Karpas-422 (cell line): ENCODE data around the gene WDTC1. TPM values are rescaled to one million over a fixed set of nuclear protein-coding genes. Genes with fewer than 3 reads are reported as not detected.

Source experiments
- DNase-seq: peaks from one replicate; pipeline ENCODE4 v3.0.0-alpha.2; 2015
- H2AFZ ChIP-seq: fragments of 200-600 bp; sonication (generic); 2 replicates; pipeline ENCODE4 v1.6.1; 2014; ENCODE audit warnings: antibody characterized with exemption, low read length, mixed read lengths
- H3K27ac ChIP-seq: fragments of 200-600 bp; sonication (generic); 2 replicates; pipeline ENCODE4 v1.5.1; 2014; ENCODE audit warnings: mild to moderate bottlenecking, low read length, moderate library complexity
- H3K27me3 ChIP-seq: fragments of 200-600 bp; sonication (generic); 2 replicates; pipeline ENCODE4 v1.6.1; 2014; ENCODE audit warnings: low read length, mixed read lengths
- H3K36me3 ChIP-seq: fragments of 200-600 bp; sonication (generic); 2 replicates; pipeline ENCODE4 v1.6.1; 2014; ENCODE audit warnings: low read length, mixed read lengths; ENCODE audit not compliant: insufficient read depth
- H3K4me1 ChIP-seq: fragments of 200-600 bp; sonication (generic); 2 replicates; pipeline ENCODE4 v1.6.1; 2014; ENCODE audit warnings: mild to moderate bottlenecking, low read length, mixed read lengths
- H3K4me2 ChIP-seq: fragments of 200-600 bp; sonication (generic); 2 replicates; pipeline ENCODE4 v1.6.1; 2014; ENCODE audit warnings: low read length, low read depth, mild to moderate bottlenecking; ENCODE audit not compliant: poor library complexity, severe bottlenecking
- H3K4me3 ChIP-seq: fragments of 200-600 bp; sonication (generic); 2 replicates; pipeline ENCODE4 v1.5.1; 2014; ENCODE audit warnings: mild to moderate bottlenecking, antibody characterized with exemption, low read length, mixed read lengths
- H3K79me2 ChIP-seq: fragments of 200-600 bp; sonication (generic); 2 replicates; pipeline ENCODE4 v1.6.1; 2014; ENCODE audit warnings: mild to moderate bottlenecking, low read length, mixed read lengths
- H3K9ac ChIP-seq: fragments of 200-600 bp; sonication (generic); 2 replicates; pipeline ENCODE4 v1.6.0; 2014; ENCODE audit warnings: low read length
- H3K9me2 ChIP-seq: fragments of 200-600 bp; sonication (generic), shearing (Covaris generic); replicated peaks from 2 replicates; pipeline ENCODE4 v1.6.0; 2014; ENCODE audit warnings: mild to moderate bottlenecking, low read length, moderate library complexity; ENCODE audit not compliant: insufficient read depth
- H3K9me3 ChIP-seq: fragments of 300-700, 200-600 bp; sonication (generic); 2 replicates; pipeline ENCODE4 v1.6.1; 2014; ENCODE audit warnings: low read length, mixed read lengths
- H4K20me1 ChIP-seq: fragments of 200-600 bp; sonication (generic); 2 replicates; pipeline ENCODE4 v1.6.1; 2014; ENCODE audit warnings: mild to moderate bottlenecking, antibody characterized with exemption, low read length, low read depth; ENCODE audit not compliant: insufficient read depth
- total RNA-seq: library from RNA; depleted of rRNA; stranded (reverse); fragments of >200 nt; shearing (Covaris generic); gene quantifications from 2 replicates; pipeline ENCODE4 v1.2.3, GENCODE V29; 2014; ENCODE audit warnings: low replicate concordance

The WDTC1 gene
- total RNA-seq, 1 experiment from 2014 or later = 37.0 TPM

DNA sequence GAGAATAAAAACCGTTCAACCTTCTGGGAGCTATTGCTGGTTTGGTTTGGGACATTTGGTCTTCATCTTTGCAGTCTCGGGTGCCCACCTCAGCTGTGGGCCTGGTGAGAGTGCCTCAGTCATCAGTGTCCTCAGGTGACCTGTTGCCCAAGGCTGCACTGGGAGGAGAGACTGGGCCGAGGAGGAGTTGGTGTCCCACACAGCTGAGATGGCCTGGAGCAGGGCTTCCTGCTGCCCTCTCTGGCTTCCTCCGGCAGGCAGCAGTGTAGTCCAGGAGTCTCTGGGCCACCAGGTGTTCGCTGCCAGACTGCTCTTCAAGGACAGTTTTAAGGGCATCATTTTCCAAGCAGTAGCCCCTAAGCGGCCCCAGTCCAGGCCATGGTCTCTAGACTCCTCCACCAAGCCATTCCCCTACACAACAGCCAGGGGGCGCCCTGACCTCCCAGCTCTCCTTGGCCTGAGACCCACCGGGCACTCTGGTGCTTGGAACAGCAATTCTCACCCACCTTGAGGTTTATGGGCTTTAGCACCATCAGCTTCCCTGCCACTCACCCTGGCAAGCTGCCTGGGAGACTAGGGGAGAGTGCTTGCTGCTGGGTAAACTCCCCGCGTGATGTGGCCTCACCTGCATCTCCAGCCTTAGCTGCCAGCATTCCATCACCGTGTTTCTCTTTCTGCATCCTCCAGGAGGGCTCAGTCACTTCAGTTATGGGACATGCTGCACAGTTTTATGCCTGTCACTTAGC is 98.3 kb downstream of the WDTC1 start:
- Histone ChIP-seq H3K9ac (no peak overlapping the region), H3K27me3 (no peaks in the 10 kb centered on the region), H3K4me1 (no peaks in the 10 kb centered on the region), H3K27ac (no peak overlapping the region), H3K79me2 (peaks cover 25% of the 10 kb centered on the region), H3K4me2 (no peak overlapping the region), H4K20me1 (no peaks in the 10 kb centered on the region; the same call in 1 of the 2 replicates), H2AFZ (no peak overlapping the region), H3K9me3 (no peaks in the 10 kb centered on the region), H3K9me2 (no peaks in the 10 kb centered on the region), H3K4me3 (no peak overlapping the region), H3K36me3 (peaks cover 23% of the 10 kb centered on the region)
- peak; percentile 77 for DNase-seq

DNA sequence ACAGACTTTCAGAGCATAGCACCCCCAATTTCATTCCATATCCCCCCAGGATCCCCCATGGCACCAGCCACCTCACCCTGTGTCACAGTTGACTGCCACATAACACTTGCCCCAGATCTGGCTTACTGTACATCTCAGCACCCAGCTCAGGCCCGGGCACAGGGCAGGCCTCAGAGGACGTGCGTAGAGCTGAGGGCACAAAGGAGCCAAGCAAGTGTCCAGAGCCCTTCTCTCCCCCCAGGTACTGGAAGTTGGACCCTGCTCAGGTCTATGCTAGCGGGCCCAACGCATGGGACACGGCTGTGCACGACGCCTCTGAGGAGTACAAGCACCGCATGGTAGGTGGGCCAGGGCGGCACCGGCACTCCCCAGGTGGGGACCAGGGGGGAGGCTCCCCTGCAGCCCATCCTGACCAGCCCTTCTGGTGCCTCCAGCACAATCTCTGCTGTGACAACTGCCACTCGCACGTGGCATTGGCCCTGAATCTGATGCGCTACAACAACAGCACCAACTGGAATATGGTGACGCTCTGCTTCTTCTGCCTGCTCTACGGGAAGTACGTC is 99.4 kb downstream of the WDTC1 start:
- no peak overlapping the region for H3K4me2 ChIP-seq
- H3K4me1 ChIP-seq = no peaks in the 10 kb centered on the region
- no peaks in the 10 kb centered on the region for H3K9me3 ChIP-seq
- H2AFZ ChIP-seq = no peak overlapping the region
- H4K20me1 ChIP-seq = no peaks in the 10 kb centered on the region
- H3K27ac ChIP-seq = no peak overlapping the region
- H3K9ac ChIP-seq = no peak overlapping the region
- no peak overlapping the region for H3K4me3 ChIP-seq
- no peaks in the 10 kb centered on the region for H3K27me3 ChIP-seq
- no peaks in the 10 kb centered on the region for H3K9me2 ChIP-seq
- H3K36me3 ChIP-seq = peaks cover 18% of the 10 kb centered on the region
- H3K79me2 ChIP-seq = peaks cover 14% of the 10 kb centered on the region
- DNase-seq = no peak

DNA sequence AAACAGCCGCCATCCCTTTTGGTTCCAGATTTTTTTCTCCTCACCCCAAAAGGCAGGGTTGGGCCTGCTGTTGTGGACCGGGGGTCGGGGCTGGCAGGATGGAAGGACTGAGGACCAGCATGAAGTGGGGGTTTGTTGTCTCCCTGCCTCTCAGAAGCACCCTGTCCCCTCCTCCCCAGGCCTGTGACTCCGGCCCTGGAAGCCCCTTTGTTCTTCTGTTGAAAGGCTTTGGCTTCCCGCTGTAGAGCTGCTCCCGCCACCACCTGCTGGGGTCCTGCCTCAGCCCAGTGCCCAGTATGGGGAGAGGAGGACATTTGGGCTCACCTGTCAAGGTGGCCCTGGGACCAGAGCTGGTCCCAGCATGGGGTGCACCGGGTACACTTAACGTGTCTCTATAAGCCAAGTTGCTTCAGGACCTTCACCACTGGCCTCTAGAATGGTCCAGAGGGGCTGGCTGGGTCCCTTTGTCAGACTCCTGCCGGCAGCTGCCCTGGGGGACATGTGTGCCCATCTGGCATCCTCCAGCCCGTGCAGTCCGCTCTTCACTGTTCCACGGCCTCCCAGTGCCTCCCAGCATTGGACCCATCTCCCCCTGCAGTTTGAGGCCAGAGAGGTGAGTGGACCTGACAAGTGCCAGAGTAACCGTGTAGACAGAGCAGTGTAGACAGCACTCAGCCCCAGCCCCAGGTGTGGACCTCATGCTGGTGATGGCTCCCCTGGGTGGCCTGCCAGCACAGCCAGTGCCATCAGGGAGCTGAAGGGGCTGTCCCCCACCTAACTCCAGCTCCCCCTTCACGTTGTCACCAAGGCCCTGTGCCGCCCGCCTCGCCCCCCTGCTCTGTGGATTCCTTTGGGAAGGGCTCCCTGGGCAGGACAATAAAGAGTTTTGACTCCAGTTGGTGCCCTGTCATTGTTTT is 101.3 kb downstream of the WDTC1 start:
- Histone ChIP-seq H3K4me1 (peaks cover 3% of the 10 kb centered on the region), H3K27me3 (no peaks in the 10 kb centered on the region), H3K79me2 (0 out of 2 replicates have a peak, but pooled peaks cover 2% of the 10 kb centered on the region), H2AFZ (no peak overlapping the region), H3K4me3 (no peak overlapping the region), H3K9me2 (no peaks in the 10 kb centered on the region), H4K20me1 (no peaks in the 10 kb centered on the region), H3K36me3 (peaks cover 13% of the 10 kb centered on the region), H3K4me2 (no peak overlapping the region), H3K9ac (no peak overlapping the region), H3K9me3 (no peaks in the 10 kb centered on the region), H3K27ac (no peak overlapping the region)
- no peak for DNase-seq

DNA sequence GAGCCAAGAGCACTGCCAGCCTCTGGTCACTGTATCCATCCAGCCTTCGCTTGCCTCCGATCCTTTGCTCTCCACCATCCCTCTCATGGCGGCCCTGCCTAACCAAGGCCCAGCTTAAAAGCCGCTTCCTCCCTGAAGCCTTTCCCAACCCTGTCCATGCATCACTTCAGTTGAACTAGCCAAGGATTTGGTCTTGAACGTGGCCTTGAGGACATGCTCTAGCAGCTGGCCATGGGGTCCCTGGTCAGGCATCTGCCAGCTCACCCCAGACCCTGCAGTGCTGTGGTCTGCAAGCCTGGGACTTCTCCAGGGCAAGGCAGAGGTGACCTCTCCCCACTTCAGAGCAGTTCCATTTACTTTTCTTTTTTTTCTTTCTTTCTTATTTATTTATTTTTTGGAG is 102.3 kb downstream of the WDTC1 start:
- H3K27me3 ChIP-seq = no peaks in the 10 kb centered on the region
- no peak for DNase-seq
- H2AFZ ChIP-seq = no peak overlapping the region
- H3K4me1 ChIP-seq = peaks cover 13% of the 10 kb centered on the region
- H3K4me2 ChIP-seq = no peak overlapping the region
- no peaks in the 10 kb centered on the region for H4K20me1 ChIP-seq
- no peak overlapping the region for H3K4me3 ChIP-seq
- no peak overlapping the region for H3K27ac ChIP-seq
- peaks cover 7% of the 10 kb centered on the region for H3K36me3 ChIP-seq
- H3K9ac ChIP-seq = no peak overlapping the region
- H3K9me2 ChIP-seq = no peaks in the 10 kb centered on the region
- no peaks in the 10 kb centered on the region for H3K79me2 ChIP-seq
- no peaks in the 10 kb centered on the region for H3K9me3 ChIP-seq

DNA sequence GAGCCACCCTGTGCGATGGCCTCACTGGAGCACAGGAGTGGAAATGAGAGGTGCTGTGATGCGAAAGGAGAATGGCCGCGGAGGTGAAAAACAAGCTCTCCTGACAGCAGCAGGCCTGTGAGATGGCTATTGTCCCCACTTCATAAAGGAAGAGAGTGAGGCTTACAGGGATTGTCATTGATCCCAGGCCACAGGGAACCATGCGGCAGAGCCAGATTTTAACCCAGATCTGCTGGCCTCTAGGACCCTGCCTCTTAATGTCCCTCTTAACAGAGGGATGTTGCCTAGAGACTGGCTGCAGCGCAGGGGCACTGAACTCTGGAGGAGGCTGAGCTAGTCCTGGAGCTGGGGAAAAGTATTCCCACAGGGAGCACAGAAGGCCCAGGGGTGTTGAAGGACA is 104.3 kb downstream of the WDTC1 start:
- no peak overlapping the region for H3K27ac ChIP-seq
- no peaks in the 10 kb centered on the region for H3K27me3 ChIP-seq
- no peaks in the 10 kb centered on the region for H4K20me1 ChIP-seq
- H3K9me3 ChIP-seq = no peaks in the 10 kb centered on the region
- no peak for DNase-seq
- no peak overlapping the region for H3K4me3 ChIP-seq
- no peak overlapping the region for H3K4me2 ChIP-seq
- H3K79me2 ChIP-seq = no peaks in the 10 kb centered on the region
- H3K4me1 ChIP-seq = peaks cover 33% of the 10 kb centered on the region
- H2AFZ ChIP-seq = no peak overlapping the region
- no peaks in the 10 kb centered on the region for H3K9me2 ChIP-seq
- H3K36me3 ChIP-seq = peaks cover 5% of the 10 kb centered on the region
- no peak overlapping the region for H3K9ac ChIP-seq

DNA sequence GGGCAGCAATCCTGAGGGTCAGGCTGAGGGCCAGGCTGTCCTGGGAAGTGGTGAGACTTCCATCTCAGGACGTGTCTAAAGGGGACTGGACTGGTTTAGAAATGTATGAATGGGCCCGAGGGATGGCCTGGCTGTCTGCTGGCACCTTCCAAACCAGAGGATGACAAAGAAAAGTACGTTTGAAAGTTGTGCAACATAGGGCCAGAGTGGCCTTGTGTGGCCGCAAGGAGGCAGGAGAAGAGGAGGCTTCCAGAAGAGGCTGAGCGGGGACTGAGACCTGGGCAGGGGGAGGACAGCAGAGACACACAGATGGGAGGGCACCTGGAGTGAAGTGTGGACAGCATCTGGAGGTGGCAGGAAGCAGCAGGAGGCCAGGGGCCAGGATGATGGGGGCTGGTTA is 104.8 kb downstream of the WDTC1 start:
- Histone ChIP-seq H3K79me2 (no peaks in the 10 kb centered on the region), H3K4me1 (peaks cover 35% of the 10 kb centered on the region), H3K4me2 (no peak overlapping the region), H3K36me3 (peaks cover under 1% of the 10 kb centered on the region; the same call in 1 of the 2 replicates), H3K9ac (no peak overlapping the region), H2AFZ (no peak overlapping the region), H4K20me1 (no peaks in the 10 kb centered on the region), H3K27ac (no peak overlapping the region), H3K27me3 (no peaks in the 10 kb centered on the region), H3K9me2 (no peaks in the 10 kb centered on the region), H3K9me3 (no peaks in the 10 kb centered on the region), H3K4me3 (no peak overlapping the region)
- no peak for DNase-seq

DNA sequence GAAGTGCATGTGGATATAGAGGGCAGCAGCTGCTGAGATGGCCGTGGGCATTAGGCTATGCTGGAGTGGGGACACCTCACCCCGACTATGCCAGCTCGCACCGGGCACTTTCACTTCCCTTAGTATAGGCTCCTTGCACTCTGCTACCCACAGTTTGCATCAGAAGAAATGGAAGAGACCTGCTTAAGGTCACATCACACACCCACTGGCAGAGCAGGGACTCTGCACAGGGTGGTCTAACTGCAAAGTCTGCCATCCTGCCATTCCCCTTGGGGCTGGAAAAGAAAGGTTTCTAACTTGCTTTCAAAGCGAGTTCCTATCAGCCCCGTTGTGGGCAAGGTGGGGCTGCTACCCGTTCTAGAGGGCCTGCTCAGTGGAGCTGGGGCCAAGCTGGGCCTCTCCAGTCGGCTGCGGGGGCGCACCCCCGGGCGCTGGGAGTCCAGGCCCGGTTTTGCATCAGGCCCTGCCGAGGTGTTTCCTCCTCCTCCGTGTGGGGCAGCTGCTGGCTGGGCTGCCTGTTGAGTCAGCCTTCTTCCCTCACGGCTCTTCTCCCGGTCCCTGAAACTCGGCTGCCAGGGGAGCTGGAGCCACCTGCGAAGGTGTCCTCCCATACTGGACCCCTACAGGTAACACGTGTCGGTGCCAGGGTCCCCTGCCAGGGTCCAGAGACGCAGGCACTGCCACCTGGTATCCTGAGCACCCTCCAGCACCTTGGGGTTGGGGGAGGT is 107.3 kb downstream of the WDTC1 start, which contains the start of gene SYTL1:
Gene SYTL1, plus strand, starts transcription at position 498 of the 728 bp plus-strand sequence. CDS start 3,313 bp downstream, outside the sequence.
- H3K9me2 ChIP-seq = no peaks in the 10 kb centered on the region
- peak within 1 kb of the TSS; percentile 77; the same call in 1 of the 2 replicates for H2AFZ ChIP-seq
- H3K4me2 ChIP-seq = peak within 1 kb of the TSS; percentile 76
- no peaks in the 10 kb centered on the region for H3K36me3 ChIP-seq
- no peaks in the 10 kb centered on the region for H3K79me2 ChIP-seq
- peak; percentile 86 for DNase-seq
- no peaks in the 10 kb centered on the region for H3K27me3 ChIP-seq
- peak within 1 kb of the TSS; percentile 74 for H3K4me3 ChIP-seq
- peak within 1 kb of the TSS; percentile 68 for H3K27ac ChIP-seq
- H3K9ac ChIP-seq = peak within 1 kb of the TSS; percentile 77
- no peaks in the 10 kb centered on the region for H4K20me1 ChIP-seq
- H3K4me1 ChIP-seq = peaks cover 35% of the 10 kb centered on the region
- no peaks in the 10 kb centered on the region for H3K9me3 ChIP-seq
